NCI-H82 treated with DMSO at 0.1 percent for 48 hours (cell line): ENCODE data around the gene EYS.
"Not testable (repeated sequence)": the region's sequence is repeated elsewhere in the genome, so short reads cannot be mapped to it uniquely, and the experiment has no call there.

Experiments
- DNase-seq: peaks from one replicate; lab custom pipeline; 2025; ENCODE audit not compliant: unreplicated experiment; lab: John Stamatoyannopoulos, UW

Gene EYS

GRCh38 chr6:63882208-63882607, 1824.8 kb downstream of the EYS start:
- DNase-seq: no peak

GRCh38 chr6:63881791-63882190, 1825.2 kb downstream of the EYS start:
- DNase-seq: no peak

GRCh38 chr6:63872233-63872632, 1834.8 kb downstream of the EYS start:
- DNase-seq: no peak

GRCh38 chr6:63868351-63868750, 1838.7 kb downstream of the EYS start:
- DNase-seq: no peak

- no peak for DNase-seq
Observed at GRCh38 chr6:63864671-63865318, 1842.2 kb downstream of the EYS start.

GRCh38 chr6:63864061-63864460, 1843.0 kb downstream of the EYS start:
- DNase-seq: no peak

- DNase-seq: no peak
Observed at GRCh38 chr6:63862486-63863198, 1844.4 kb downstream of the EYS start.

GRCh38 chr6:63859528-63859927, 1847.5 kb downstream of the EYS start:
- no peak for DNase-seq

GRCh38 chr6:63858691-63859090, 1848.3 kb downstream of the EYS start:
- no peak for DNase-seq

- DNase-seq: no peak
Observed at GRCh38 chr6:63856271-63856670, 1850.8 kb downstream of the EYS start.

- DNase-seq: no peak
Observed at GRCh38 chr6:63844287-63844686, 1862.7 kb downstream of the EYS start.

- DNase-seq: no peak
Observed at GRCh38 chr6:63839485-63839884, 1867.5 kb downstream of the EYS start.

- not testable (repeated sequence) for DNase-seq
Observed at GRCh38 chr6:63828678-63829077, 1878.3 kb downstream of the EYS start.

GRCh38 chr6:63824722-63825121, 1882.3 kb downstream of the EYS start:
- no peak for DNase-seq

- no peak for DNase-seq
Observed at GRCh38 chr6:63821442-63821841, 1885.6 kb downstream of the EYS start.

GRCh38 chr6:63819831-63820230, 1887.2 kb downstream of the EYS start:
- DNase-seq: no peak

- DNase-seq: no peak
Observed at GRCh38 chr6:63817492-63818050, 1889.5 kb downstream of the EYS start.

- no peak for DNase-seq
Observed at GRCh38 chr6:63816982-63817436, 1890.0 kb downstream of the EYS start.

GRCh38 chr6:63816401-63816981, 1890.5 kb downstream of the EYS start:
- no peak for DNase-seq

GRCh38 chr6:63814459-63814858, 1892.6 kb downstream of the EYS start:
- no peak for DNase-seq

- no peak for DNase-seq
Observed at GRCh38 chr6:63813566-63814120, 1893.4 kb downstream of the EYS start.

- DNase-seq: no peak
Observed at GRCh38 chr6:63808576-63808975, 1898.5 kb downstream of the EYS start.
